GM19468 (cell line): Measurements from ENCODE around the gene CITED1.

Experiments used
- ATAC-seq: cut with Tn5 transposase; IDR thresholded peaks from one replicate; pipeline ENCODE4 v1.9.1; 2021; ENCODE audit warnings: mild to moderate bottlenecking, moderate library complexity, moderate number of reproducible peaks; ENCODE audit not compliant: unreplicated experiment; ENCODE audit errors: extremely low read depth

CITED1 gene

DNA sequence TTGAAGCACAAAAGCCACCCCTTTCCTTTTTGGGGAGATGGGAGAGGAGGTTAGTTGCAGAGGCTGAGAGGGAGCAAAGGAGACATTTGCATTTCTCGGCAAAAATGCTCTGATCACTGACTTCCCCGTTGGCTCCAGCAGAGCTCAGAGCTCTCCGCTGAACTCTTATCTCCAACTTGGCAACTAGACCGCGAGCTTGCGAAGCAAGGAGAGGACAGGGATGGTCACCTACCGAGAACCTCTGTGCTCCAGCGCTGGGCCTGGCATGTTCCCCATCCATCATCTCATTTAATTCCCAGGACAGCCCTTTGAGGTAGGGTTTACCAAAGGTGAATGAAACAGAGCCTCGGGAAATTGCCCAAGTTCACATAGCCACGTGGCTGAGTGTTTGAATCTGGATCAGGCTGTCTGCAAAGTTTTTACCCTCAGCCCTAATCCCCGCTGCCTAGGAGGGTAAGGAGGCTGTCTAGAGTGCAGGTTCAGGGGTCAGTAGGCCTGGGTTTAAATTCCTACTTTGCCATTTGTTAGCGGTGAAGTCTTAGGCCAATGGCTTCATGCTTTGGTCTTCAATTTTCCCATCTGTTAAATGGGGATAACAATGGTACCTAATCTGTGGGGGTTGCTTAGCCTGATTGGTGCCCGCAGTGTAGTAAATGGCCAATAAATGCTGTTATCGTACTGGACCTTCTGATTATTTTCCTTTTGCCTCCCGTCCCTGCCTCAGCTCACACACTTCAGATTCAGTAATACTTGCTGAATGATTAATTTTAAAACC is 3.8 kb upstream of the CITED1 start:
- no peak for ATAC-seq

DNA sequence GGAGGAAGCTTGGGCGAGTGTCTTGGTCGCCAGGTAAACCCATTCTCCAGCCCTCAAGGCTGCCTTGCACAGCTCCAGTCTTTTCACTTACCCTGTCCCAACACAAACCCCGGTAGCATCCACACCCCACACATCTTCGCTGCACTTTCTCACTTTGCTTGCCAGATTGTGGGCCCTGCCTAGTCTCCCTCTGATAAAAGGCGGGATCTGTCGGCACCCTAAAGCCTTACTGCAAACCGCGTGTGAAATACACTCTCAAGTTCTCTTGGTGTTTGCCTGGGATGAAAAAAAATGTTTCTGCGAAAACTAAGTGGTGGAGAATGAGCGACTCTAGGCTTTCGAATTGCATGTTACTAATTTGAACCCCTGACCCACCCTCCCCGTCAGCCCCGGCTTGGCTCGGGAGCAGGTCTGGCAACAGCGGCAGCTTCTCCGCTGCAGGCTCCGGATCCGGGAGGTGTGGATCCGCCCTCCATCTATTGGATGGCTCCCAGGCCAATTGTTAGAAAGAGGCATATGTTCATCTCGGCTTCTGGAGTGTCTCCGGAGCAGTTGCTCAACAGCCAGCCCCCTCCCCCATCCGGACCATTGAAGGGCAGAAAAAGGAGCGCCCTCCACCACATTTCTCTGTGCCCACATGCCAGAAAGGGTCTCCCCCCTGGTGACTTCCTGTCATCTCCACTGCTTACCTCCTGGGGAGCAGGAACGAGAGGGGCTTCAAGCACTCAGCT is 3.0 kb upstream of the CITED1 start:
- ATAC-seq: no peak

GRCh38 chrX:72308209-72308565 is 2.5 kb upstream of the CITED1 start:
- ATAC-seq: no peak

DNA sequence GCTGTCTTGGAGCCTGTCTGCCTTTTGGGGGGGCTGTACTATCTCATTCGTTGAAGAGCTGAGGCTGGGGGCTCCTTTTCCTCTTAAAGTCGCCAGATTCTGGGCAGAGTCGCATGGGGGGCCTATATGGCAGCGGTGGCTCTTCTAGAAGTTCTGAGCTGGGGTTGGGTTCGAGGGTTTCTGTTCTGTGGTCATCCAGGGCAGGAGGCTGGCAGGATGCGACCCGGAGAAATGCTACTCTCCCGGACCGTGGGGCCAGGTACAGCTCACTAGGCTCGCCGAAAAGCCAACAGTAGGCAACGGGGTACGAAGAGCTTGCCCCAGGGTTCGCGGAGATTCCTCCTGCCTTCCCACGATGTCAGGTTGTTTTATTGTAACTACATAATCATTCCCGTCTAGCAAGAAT is 1.9 kb upstream of the CITED1 start:
- ATAC-seq: no peak

GRCh38 chrX:72306851-72307645 is 1.3 kb upstream of the CITED1 start:
- ATAC-seq: no peak

GRCh38 chrX:72306085-72306801 is 529 bp upstream of the CITED1 start:
- no peak for ATAC-seq

- ATAC-seq: no peak
These were observed 837 bp downstream of the CITED1 start for GRCh38 chrX:72304877-72305276.

DNA sequence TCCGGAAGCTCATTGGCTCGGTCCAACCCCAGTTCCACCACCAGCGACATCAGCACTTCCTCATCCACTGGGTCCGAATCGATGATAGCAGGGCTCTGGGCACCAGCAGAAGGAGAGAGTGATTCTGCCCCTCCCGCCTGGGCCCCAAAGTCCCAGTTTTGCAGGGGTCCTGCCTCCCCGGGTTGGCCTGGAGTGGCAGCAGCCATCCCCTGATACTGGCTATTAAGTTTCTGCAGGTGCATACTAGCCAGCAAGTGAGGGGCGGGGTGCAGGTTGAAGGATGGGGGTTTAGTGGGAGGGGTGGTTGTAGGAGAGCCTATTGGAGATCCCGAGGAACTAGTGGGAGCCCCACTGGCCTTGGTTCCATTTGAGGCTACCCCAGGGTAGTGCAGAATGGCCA is 3.9 kb downstream of the CITED1 start:
- ATAC-seq: no peak

- ATAC-seq: no peak
These were observed 5.7 kb downstream of the CITED1 start for GRCh38 chrX:72299891-72300630.

GRCh38 chrX:72297953-72298730 is 7.6 kb downstream of the CITED1 start:
- no peak for ATAC-seq

- ATAC-seq: no peak
These were observed 8.7 kb downstream of the CITED1 start for GRCh38 chrX:72296991-72297390.

- ATAC-seq: no peak
These were observed 10.0 kb downstream of the CITED1 start for GRCh38 chrX:72295745-72296144.

GRCh38 chrX:72294497-72294896 is 11.2 kb downstream of the CITED1 start:
- no peak for ATAC-seq

- ATAC-seq: no peak
These were observed 23.4 kb downstream of the CITED1 start for GRCh38 chrX:72282302-72282701.

DNA sequence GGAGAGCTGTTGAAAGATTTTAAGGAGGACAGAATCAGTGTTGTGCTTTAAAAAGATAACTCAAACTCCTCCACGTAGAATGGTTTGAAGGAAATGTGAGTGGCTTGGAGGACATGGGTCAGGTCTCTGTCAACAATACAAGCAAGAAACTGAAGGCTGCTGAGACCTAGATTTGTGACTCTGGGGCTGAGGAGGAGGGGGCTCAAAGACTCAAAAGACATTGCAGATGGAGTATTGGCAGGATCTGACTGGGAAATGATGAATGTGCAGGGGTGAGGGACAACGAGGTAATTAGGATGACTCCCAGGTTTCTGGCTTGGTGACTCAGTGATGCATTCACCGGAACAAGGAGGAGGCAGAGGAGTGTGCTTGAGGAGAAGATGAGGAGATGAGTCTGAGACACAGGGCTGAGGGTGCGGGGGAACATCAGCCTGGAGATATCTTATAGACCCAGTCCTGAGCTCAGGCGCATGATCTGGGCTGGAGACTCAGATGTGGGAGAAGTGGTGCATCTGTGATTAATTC is 25.3 kb downstream of the CITED1 start:
- no peak for ATAC-seq

DNA sequence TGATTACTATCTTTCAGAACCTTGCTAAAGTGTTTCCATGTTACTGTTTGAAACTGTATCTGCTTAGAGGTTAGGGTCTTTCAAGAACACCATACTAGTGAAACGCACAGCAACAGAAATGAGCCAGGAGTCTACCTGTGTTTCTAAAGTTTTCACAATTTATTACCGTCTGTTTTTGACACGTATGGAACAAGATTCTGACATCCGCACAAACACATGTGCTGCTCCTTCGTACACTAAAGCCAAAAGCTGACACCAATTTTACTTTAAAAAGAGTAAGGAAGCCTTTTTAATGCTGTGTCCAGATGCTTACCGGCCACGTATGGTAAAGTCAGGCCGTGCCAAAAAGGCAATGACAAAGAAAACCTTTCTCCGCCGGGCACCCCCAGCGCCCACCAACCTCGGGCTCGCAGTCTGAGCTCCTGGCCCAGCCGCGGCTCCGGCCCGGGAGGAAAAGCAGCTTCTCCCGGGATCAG is 29.2 kb downstream of the CITED1 start:
- no peak for ATAC-seq

DNA sequence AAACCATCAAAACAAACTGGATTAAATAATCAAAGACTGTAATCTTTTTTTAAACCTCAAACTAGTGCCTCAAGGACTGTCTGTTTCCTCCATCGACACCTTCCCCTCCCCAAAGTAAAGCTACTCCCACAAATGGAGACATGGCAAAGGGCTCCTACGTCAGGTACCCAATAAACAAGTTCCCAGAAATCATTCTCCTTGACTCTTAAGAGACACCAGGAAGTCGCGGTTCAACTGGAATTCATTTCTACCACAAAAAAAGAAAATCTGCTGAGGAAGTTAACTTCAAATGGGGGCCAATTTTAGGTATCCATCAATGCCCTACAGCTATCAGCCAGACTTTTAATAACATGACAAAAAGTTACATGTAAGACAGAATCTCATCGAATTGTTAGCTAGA is 31.2 kb downstream of the CITED1 start:
- no peak for ATAC-seq

DNA sequence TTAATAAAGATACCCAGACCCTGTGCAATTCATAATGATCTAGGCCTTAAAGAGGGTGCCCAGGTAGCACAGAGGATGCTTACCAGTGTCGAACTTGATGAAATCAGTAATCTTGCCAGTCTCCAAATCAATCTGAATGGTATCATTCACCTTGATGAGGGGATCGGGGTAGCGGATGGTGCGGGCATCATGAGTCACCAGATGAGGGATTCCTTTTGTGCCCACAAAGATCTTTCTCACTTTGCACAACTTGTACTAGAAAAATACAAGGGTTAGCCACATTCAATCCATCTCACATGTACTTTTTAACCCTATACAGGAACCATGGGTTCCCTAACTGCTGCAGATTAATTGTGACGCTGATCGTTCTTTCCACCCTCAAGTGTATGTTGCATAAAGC is 32.0 kb downstream of the CITED1 start:
- ATAC-seq: no peak

- no peak for ATAC-seq
These were observed 32.8 kb downstream of the CITED1 start for GRCh38 chrX:72272868-72273267.
